GM18517 (cell line): ENCODE data around the gene TMEM108.

Source experiments
- ATAC-seq: cut with Tn5 transposase; IDR thresholded peaks from one replicate; pipeline ENCODE4 v1.9.1; 2021; ENCODE audit warnings: mild to moderate bottlenecking, moderate library complexity; ENCODE audit not compliant: unreplicated experiment

TMEM108 gene

GRCh38 chr3:133408961-133409360 lies 370.8 kb downstream of the TMEM108 start:
- no peak for ATAC-seq

GRCh38 chr3:133410191-133410892 lies 372.2 kb downstream of the TMEM108 start:
- ATAC-seq: no peak

- ATAC-seq: no peak
Measured at GRCh38 chr3:133412183-133413132, 374.3 kb downstream of the TMEM108 start.

GRCh38 chr3:133413161-133414020 lies 375.2 kb downstream of the TMEM108 start:
- no peak for ATAC-seq

GRCh38 chr3:133414021-133414392 lies 375.8 kb downstream of the TMEM108 start:
- no peak for ATAC-seq

GRCh38 chr3:133418361-133418760 lies 380.2 kb downstream of the TMEM108 start:
- ATAC-seq: no peak

GRCh38 chr3:133419151-133419909 lies 381.1 kb downstream of the TMEM108 start:
- no peak for ATAC-seq

- ATAC-seq: peak; percentile 64
Measured at GRCh38 chr3:133424937-133425869, 387.0 kb downstream of the TMEM108 start.

GRCh38 chr3:133425898-133426297 lies 387.7 kb downstream of the TMEM108 start:
- ATAC-seq: no peak

GRCh38 chr3:133426721-133427120 lies 388.5 kb downstream of the TMEM108 start:
- no peak for ATAC-seq

- no peak for ATAC-seq
Measured at GRCh38 chr3:133428552-133428951, 390.4 kb downstream of the TMEM108 start.

- no peak for ATAC-seq
Measured at GRCh38 chr3:133429063-133429462, 390.9 kb downstream of the TMEM108 start.

- no peak for ATAC-seq
Measured at GRCh38 chr3:133439563-133439962, 401.4 kb downstream of the TMEM108 start.

- ATAC-seq: no peak
Measured at GRCh38 chr3:133440652-133441051, 402.5 kb downstream of the TMEM108 start.

- peak; percentile 74 for ATAC-seq
Measured at GRCh38 chr3:133441867-133442270, 403.7 kb downstream of the TMEM108 start.

GRCh38 chr3:133442518-133442917 lies 404.3 kb downstream of the TMEM108 start:
- no peak for ATAC-seq

GRCh38 chr3:133443649-133444422 lies 405.6 kb downstream of the TMEM108 start:
- no peak for ATAC-seq

GRCh38 chr3:133444423-133444774 lies 406.2 kb downstream of the TMEM108 start:
- ATAC-seq: no peak

GRCh38 chr3:133445108-133445507 lies 406.9 kb downstream of the TMEM108 start:
- ATAC-seq: no peak
